GM12878 (cell line): ENCODE data around the gene SH3BGRL2. TPM values are rescaled to one million over a fixed set of nuclear protein-coding genes. Genes with fewer than 3 reads are reported as not detected.
A peak's percentile ranks its signal among the peaks of the same experiment; 100 is the strongest.

Experiments
- ATAC-seq: fragments of 200-7000 bp; cut with Tn5 transposase; 3 replicates; pipeline ENCODE4 v1.9.1; 2020; ENCODE audit warnings: mild to moderate bottlenecking, moderate library complexity
- BruUV-seq: library from RNA; stranded (reverse); fragments of 400-500 nt; replicated peaks from 2 replicates; lab custom pipeline; 2021; lab: Mats Ljungman, UMichigan
- CTCF ChIA-PET: fragments of 300-600 bp; sonication (Branson Sonifier 250); formaldehyde crosslinking; extraction: SDS; loops from one replicate; lab custom pipeline; 2021; ENCODE audit warnings: inconsistent platforms; lab: Yijun Ruan, JAX
- POLR2A ChIA-PET: fragments of 350-600 bp; formaldehyde crosslinking; extraction: SDS; loops from one replicate; lab custom pipeline; 2021; ENCODE audit warnings: inconsistent platforms; lab: Charles Lee
- RAD21 ChIA-PET: fragments of 300-600 bp; sonication (Branson Sonifier 250); formaldehyde crosslinking; loops from one replicate; lab custom pipeline; 2023; ENCODE audit warnings: antibody characterized with exemption; ENCODE audit not compliant: unreplicated experiment; lab: Charles Lee
- SMC1A ChIA-PET: fragments of 300-600 bp; sonication (Branson Sonifier 250); formaldehyde crosslinking; loops from one replicate; lab custom pipeline; 2023; ENCODE audit not compliant: unreplicated experiment, uncharacterized antibody; lab: Charles Lee
- DNase-seq: peaks from one replicate; pipeline ENCODE4 v3.0.0-alpha.2; 2011; ENCODE audit warnings: low read depth, low spot score
- FAIRE-seq: peaks from 3 replicates; lab custom pipeline; 2011; peaks lifted over from hg19 to GRCh38; lab: Jason Lieb, UNC
- H2AFZ ChIP-seq: 2 replicates; pipeline ENCODE4 v1.6.0; 2011; ENCODE audit warnings: low read depth, low read length, control low read depth; ENCODE audit not compliant: control insufficient read depth
- H3K27ac ChIP-seq: 2 replicates; pipeline ENCODE4 v1.5.1; 2011; ENCODE audit warnings: control low read depth; ENCODE audit not compliant: control insufficient read depth, insufficient read depth
- H3K27me3 ChIP-seq, 2 experiments: replicated peaks in 1 of 2; 2 replicates each; pipeline versions ENCODE4 v1.6.0 to v1.6.1; 2011; ENCODE audit warnings: low read length in 1 of 2; ENCODE audit not compliant: control insufficient read depth in 2 of 2, insufficient read depth in 2 of 2
- H3K36me3 ChIP-seq, 2 experiments: 2 replicates each; pipeline ENCODE4 v1.5.1; 2011; ENCODE audit warnings: low read length in 1 of 2; ENCODE audit not compliant: control insufficient read depth in 2 of 2, insufficient read depth in 2 of 2
- H3K4me1 ChIP-seq: 2 replicates; pipeline ENCODE4 v1.6.1; 2011; ENCODE audit warnings: mild to moderate bottlenecking, low read length, moderate library complexity, mixed read lengths; ENCODE audit not compliant: control insufficient read depth, insufficient read depth
- H3K4me2 ChIP-seq: 2 replicates; pipeline ENCODE4 v1.6.0; 2011; ENCODE audit warnings: control low read depth; ENCODE audit not compliant: control insufficient read depth, insufficient read depth
- H3K4me3 ChIP-seq: fragments of 200-600 bp; sonication (generic); 2 replicates; pipeline ENCODE4 v1.5.1; 2016
- H3K79me2 ChIP-seq: 2 replicates; pipeline ENCODE4 v1.6.0; 2011; ENCODE audit warnings: low read length; ENCODE audit not compliant: control insufficient read depth, insufficient read depth
- H3K9ac ChIP-seq: 2 replicates; pipeline ENCODE4 v1.8.0; 2011; ENCODE audit warnings: low read length, control low read depth, mixed read lengths; ENCODE audit not compliant: control insufficient read depth, insufficient read depth
- H3K9me3 ChIP-seq: replicated peaks from 3 replicates; pipeline ENCODE4 v1.5.1; 2011; ENCODE audit warnings: mild to moderate bottlenecking, low read length; ENCODE audit not compliant: control insufficient read depth, insufficient read depth
- H4K20me1 ChIP-seq: 2 replicates; pipeline ENCODE4 v1.6.0; 2011; ENCODE audit not compliant: control insufficient read depth, insufficient read depth
- RAD51 ChIP-seq: fragments of 450-650 bp; IDR thresholded peaks from 2 replicates; pipeline ENCODE4 v1.6.1; 2016; ENCODE audit warnings: moderate library complexity, mild to moderate bottlenecking, inconsistent platforms
- WGBS: methylation state at CpG from one replicate; pipeline ENCODE4 v1.1.6; 2016; ENCODE audit warnings: low lambda C conversion rate; ENCODE audit not compliant: insufficient replicate concordance, insufficient coverage; ENCODE audit errors: missing lambda C conversion rate; 5-methylcytosine and 5-hydroxymethylcytosine counted together
- in situ Hi-C: fragments of 300-500 bp; cut with MboI; formaldehyde crosslinking; loops from 9 replicates; pipeline ENCODE4 v1.14.3; 2018; ENCODE audit warnings: mixed read lengths
- intact Hi-C: fragments of 100-400 bp; cut with micrococcal nuclease; formaldehyde crosslinking; loops from one replicate; pipeline ENCODE4 v1.14.2; 2022; ENCODE audit not compliant: unreplicated experiment
- polyA plus RNA-seq, 11 experiments: library from polyadenylated mRNA; depleted of rRNA in 4 of 11; unstranded in 6 of 11; stranded (reverse) in 5 of 11; fragments of >200 nt; fragmentation: Nextera tagmentation in 4 of 11; fragmentation: Illumina TruSeq in 1 of 11; extraction: Ambion mirVana in 4 of 11; extraction: Trizol in 1 of 11; gene quantifications; 1 replicate in 1 of 11; 2 replicates in 10 of 11; pipeline versions ENCODE4 v1.2.1 to v1.2.3, GENCODE V29; 2011 to 2016; ENCODE audit warnings: inconsistent platforms in 2 of 11, missing spikeins in 2 of 11, low read depth in 1 of 11
- total RNA-seq, 4 experiments: library from RNA; depleted of rRNA in 3 of 4; stranded (reverse); fragments of >200 nt in 3 of 4; fragmentation: Illumina TruSeq in 1 of 4; extraction: Trizol in 1 of 4; gene quantifications; 2 replicates each; pipeline versions ENCODE4 v1.2.1 to v1.2.3, GENCODE V29; 2013 to 2021
- TF ChIP-seq, protein P1 (sequence below): IDR thresholded peaks from 2 replicates; pipeline ENCODE4 v1.6.1; 2012; ENCODE audit warnings: improper control_type of control experiment, low read depth, low read length; ENCODE audit not compliant: insufficient replicate concordance

The SH3BGRL2 gene
- total and polyA plus RNA-seq, 10 of the 15 experiments (the other 5 are each of a cell fraction or from before 2014, with no cell fraction given) = 0.03 to 0.37 (median 0.21) TPM

DNA sequence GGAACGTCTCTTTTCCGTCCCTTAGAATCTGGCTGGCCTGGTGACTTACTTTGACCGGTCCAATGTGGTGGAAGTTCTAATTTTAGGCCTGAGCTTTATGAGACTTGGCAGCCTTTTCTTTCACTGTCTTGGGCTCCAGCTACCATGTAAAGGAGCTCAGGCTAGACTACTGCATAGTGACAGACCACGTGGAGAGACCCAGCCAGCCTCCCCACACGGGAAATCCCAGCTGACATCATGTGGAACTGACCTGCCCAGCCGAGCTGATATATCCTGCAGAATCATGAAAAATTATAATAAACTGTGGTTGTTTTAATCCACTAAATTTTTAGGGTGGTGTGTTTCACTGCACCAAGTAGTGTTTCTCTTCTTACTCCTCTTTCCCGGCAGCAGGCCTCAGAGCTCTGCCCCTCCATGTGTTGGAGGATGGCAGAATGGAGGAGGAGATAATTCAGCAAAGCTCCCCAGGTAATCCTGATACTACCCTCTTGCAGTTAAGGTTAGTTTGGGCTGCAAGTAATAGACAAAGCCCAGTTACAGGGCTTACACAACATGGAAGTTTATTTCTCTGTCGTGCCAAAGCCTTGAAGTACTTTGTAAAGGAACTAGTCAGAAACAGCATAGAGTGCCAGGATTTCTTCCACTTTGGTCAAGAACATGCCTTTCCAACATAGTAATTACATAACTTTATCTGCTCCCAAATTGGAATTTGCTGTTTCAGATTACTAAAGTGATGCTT, 87.5 kb downstream of the SH3BGRL2 start:
- peak; percentile 92 for ATAC-seq

More for the DNA sequence above, 87.5 kb downstream of the SH3BGRL2 start:
- in situ Hi-C loops (no loop called here), intact Hi-C loops (no loop called here)
- Histone ChIP-seq H3K4me1 (no peaks in the 10 kb centered on the region), H3K27me3 (no peaks in the 10 kb centered on the region), H3K9me3 (no peaks in the 10 kb centered on the region), H3K36me3 (no peaks in the 10 kb centered on the region), H4K20me1 (no peaks in the 10 kb centered on the region), H3K9ac (no peak overlapping the region), H3K4me2 (no peak overlapping the region), H3K79me2 (no peaks in the 10 kb centered on the region), H2AFZ (peak overlapping the region; percentile 30; the same call in 1 of the 2 replicates), H3K27ac (no peak overlapping the region), H3K4me3 (no peak overlapping the region)
- whole genome bisulfite sequencing = 29% methylated on average over 8 of the region's 8 CpGs
- no peak for FAIRE-seq
- ChIA-PET CTCF (interaction anchor here (0.9 to 1.2 kb wide), 2 partner anchors 12 to 148 kb away, joined by 3 read pairs; no protein-coding TSS in a partner anchor), POLR2A (no interaction called here), RAD21 (interaction anchor here (0.5 to 1.1 kb wide), 3 partner anchors 41 to 151 kb away, joined by 3 read pairs; no protein-coding TSS in a partner anchor), SMC1A (interaction anchor here (0.5 to 1.3 kb wide), 5 partner anchors 8 to 335 kb away, joined by 3 read pairs; no protein-coding TSS in a partner anchor)
- TF ChIP-seq, protein P1, sequence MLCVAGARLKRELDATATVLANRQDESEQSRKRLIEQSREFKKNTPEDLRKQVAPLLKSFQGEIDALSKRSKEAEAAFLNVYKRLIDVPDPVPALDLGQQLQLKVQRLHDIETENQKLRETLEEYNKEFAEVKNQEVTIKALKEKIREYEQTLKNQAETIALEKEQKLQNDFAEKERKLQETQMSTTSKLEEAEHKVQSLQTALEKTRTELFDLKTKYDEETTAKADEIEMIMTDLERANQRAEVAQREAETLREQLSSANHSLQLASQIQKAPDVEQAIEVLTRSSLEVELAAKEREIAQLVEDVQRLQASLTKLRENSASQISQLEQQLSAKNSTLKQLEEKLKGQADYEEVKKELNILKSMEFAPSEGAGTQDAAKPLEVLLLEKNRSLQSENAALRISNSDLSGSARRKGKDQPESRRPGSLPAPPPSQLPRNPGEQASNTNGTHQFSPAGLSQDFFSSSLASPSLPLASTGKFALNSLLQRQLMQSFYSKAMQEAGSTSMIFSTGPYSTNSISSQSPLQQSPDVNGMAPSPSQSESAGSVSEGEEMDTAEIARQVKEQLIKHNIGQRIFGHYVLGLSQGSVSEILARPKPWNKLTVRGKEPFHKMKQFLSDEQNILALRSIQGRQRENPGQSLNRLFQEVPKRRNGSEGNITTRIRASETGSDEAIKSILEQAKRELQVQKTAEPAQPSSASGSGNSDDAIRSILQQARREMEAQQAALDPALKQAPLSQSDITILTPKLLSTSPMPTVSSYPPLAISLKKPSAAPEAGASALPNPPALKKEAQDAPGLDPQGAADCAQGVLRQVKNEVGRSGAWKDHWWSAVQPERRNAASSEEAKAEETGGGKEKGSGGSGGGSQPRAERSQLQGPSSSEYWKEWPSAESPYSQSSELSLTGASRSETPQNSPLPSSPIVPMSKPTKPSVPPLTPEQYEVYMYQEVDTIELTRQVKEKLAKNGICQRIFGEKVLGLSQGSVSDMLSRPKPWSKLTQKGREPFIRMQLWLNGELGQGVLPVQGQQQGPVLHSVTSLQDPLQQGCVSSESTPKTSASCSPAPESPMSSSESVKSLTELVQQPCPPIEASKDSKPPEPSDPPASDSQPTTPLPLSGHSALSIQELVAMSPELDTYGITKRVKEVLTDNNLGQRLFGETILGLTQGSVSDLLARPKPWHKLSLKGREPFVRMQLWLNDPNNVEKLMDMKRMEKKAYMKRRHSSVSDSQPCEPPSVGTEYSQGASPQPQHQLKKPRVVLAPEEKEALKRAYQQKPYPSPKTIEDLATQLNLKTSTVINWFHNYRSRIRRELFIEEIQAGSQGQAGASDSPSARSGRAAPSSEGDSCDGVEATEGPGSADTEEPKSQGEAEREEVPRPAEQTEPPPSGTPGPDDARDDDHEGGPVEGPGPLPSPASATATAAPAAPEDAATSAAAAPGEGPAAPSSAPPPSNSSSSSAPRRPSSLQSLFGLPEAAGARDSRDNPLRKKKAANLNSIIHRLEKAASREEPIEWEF = no peak
- 0 out of 2 replicates have a peak, but pooled peaks have one; percentile 12 for TF ChIP-seq RAD51
- DNase-seq = no peak
- no TSS peak for BruUV-seq
